Effector CD8-positive, alpha-beta T cell (primary cell): ENCODE results near the gene PLEKHM3.
"Not testable (repeated sequence)": the region's sequence is repeated elsewhere in the genome, so short reads cannot be mapped to it uniquely, and the experiment has no call there.

Source experiments
- DNase-seq: peaks from one replicate; lab custom pipeline; 2025; lab: John Stamatoyannopoulos, UW

Gene PLEKHM3

DNA sequence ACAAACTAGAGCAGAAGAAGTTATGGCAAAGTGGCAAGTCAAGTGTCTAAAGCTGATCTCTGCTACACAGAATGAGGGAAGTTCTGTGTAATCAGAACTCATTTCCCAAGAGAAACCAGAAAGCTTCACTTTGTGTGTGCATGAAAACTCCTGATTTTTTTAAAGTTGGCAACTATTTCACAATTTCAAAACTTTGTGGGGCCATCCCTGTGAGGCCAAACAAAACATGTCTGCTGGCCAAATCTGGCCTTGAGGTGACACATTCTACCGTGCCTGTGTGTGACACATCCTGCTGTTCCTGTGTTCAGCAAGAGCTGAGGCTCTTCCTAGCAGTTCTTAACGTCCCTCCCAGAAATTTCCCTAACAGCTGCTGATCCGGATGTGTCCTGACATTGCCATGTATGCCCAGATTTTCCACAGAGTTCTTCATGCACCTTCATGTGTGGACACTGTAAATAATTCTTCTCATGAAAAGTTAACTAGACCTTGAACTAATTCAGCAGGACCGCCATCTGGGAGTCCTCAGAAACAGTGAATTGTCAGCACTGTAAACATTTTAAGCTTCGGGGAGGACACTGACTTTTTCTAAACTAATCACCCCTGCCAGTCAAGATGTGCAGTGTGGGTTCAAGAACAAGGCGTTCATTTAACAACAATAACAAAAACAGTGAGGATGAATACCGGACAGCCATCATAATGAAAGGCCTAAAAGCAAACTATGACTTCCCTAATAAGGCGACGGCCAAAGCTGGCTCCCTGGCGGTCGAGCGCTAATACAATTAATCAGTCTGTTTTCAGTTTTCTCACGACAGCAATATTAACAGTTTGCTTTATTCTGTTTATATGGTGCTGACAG, 99.0 kb downstream of the PLEKHM3 start:
- no peak for DNase-seq

DNA sequence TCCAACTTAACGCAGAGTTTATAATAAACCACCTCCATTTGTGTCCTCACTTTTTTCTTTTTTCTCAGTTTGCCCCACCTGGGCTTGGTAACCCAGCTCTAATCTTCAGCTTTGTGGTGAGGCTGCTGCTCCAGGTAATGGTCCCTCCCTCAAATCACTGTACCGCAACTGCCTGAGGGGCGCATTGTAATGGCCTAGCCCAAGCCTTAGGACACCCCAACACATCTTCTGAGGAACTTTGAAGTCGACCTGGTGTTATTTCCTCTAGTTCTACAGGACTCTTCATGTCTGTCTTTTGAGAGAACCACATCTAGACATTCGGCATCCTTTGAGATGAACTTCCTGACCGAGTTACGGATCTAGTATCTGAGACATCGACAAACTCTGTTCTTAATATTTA, 99.7 kb downstream of the PLEKHM3 start:
- DNase-seq, result no peak

DNA sequence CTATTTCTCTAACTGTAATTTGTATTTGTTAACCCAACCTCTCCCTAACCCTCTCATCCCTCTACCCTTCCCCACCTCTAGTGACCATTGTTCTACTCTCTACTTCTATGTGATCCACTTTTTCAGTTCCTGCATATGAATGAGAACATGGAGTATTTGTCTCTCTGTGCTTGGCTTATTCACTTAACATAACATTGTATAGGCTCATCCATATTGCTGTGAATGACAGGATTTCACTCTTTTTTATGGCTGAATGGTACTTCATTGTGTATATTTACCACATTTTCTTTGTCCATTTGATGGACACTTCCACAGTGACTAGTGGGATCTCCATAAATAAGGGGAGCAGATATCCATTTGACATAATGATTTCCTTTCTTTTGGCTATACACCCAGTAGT, 103.7 kb downstream of the PLEKHM3 start:
- DNase-seq, result no peak

DNA sequence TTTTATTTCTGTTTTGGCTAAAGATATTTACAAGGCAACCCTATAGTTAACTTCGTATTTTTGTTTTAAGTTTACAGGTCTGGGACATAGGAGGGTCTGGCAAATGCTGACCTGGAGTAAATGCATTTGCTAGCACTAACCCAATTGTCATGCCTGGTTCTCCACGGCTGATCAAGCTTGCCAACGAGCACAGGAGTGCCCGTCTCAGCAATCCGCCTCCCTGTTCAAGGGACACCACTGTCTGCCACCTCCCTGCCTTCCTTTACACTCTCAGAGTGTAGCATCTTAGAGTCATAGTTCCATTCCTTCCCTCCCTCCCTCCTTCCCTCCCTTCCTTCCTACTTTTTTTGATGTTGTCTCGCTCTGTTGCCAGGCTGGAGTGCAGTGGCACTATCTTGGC, 104.6 kb downstream of the PLEKHM3 start:
- no peak for DNase-seq

DNA sequence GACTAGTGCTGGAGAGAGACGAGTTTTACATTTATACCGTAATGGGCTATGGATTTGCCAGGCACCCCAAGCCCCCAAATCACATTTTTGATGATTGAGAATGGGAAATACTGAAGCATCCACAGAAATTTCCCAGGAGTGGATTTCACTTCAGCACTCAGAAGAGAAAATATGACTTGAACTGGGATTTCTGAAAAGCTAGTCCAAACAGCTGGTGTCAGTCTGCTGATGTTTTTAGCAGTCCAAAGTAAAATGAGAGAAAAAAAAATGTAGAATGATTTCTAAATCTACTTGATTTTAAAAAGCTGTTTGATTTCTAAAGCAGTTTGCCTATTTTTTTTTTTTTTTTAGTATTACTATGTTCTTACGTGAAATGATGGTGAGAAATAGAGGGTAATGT, 105.0 kb downstream of the PLEKHM3 start:
- no peak for DNase-seq

DNA sequence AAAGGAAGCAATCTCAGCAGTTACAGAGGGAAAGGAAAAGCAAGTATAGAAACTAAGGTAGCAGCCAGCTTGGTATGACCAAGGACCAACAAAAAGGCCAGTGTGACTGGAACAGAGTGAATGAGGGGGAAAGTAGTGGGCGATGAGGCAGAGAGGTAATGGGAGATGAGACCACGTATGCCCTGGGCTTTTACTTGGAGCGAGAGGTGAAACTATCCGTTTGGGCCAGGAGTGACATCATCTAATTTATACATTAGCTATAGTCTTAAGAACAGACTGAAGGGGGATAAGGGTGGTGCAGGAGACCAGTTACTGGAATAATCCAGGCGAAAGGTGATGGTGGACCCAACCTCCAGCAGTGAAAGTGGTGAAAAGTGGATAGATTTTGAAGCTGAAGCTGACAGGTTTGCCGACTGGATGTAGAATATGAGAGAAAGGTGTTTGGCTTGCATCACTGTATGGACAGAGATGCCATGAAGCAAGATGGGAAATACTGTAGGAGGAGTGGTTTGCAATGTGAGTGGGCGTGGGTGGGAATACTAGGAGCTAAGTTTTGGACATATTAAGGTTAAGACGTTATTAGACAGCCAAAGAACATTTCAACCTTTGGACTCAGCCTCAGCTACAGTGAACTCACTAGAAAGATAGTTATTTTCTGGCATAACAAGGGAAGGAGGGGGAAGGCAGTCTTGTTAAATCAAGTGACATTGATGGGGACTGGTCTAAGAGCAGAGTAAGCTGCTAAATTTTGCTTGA, 106.0 kb downstream of the PLEKHM3 start:
- no peak for DNase-seq

DNA sequence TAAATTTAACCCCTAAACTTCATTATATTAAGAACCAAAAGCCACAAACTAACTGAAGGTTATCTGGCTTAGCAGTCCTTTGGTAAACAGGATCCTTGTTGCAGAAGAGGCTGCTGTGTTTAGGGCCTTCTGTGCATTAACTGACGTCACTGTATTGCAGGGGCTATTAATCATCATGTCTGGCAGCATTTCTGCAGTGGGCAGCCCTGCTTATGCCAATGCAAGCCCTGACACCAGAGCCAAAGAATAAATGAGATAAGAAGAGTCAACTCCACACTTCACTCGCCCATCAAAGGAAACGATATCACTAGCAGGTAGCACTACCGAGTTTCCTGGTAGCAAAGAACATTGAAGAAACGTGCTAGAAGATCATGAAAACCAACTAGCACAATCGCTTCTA, 110.6 kb downstream of the PLEKHM3 start:
- no peak for DNase-seq

DNA sequence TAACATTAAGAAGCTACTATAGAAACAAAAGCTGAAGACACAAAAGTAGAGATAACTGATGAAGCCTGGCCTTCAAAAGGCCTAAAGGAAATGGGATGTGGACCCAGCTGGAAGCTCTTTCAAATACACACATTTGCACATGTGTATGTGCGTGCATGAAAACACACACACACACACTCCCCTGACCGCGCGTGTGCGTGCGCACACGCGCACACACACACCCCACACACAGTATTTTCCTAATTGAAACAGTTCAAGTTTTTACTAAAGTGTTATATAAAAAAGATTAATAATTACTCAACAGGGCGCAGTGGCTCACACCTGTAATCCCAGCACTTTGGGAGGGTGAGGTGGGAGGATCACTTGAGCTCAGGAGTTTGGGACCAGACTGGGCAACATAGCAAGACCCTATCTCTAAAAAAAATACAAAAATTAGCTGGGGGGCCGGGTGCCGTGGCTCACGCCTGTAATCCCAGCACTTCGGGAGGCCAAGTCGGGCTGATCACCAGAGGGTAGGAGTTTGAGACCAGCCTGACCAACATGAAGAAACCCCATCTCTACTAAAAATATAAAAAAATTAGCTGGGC, 111.5 kb downstream of the PLEKHM3 start:
- no peak for DNase-seq

DNA sequence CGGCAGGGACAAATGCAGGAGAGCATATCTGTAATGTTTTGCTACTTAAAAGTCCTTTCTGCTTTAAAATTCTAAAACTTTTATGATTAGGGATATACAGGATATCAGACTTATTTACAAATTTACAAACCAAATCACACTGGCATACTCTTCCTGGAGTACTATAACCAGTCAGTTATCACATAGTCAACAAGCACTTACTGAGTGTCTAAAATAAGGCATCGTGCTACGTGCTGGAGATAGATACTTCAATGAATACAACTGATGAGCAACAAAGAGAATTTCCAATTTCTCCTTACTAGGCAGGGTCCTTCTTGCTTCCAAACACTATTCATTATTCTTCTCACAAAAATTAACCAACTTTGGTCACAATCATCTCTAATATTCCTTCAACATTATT, 113.5 kb downstream of the PLEKHM3 start:
- no peak for DNase-seq

DNA sequence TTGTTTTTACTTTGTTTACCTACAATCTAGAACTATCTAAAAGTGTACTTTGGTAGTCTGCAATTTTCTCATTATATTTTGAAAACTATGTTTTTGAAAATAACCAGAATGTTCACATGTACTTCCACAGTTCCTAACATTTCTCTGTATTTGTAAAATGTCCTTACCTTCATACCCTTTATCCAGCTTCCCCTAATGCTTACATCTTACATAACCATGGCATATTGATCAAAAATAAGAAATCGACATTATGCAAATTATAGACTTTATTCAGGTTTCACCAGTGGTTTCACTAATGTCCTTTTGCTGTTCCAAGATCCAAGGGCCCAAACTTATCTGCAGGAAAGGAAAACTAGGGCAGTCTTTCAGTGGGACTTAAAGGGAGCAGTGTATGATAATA, 114.1 kb downstream of the PLEKHM3 start:
- no peak for DNase-seq

DNA sequence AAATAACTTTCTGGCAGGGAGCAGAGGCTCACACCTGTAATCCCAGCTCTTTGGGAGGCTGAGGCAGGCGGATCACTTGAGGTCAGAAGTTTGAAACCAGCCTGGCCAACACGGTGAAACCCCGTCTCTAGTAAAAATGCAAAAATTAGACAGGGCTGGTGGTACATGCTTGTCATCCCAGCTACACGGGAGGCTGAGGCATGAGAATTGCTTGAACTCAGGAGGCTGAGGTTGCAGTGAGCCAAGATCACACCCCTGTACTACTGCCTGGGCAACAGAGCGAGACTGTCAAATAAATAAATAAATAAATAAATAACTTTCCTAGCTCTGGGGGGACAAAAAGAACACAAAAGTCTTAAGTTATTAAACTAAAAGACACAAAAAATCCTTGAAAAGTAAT, 118.8 kb downstream of the PLEKHM3 start:
- not testable (repeated sequence) for DNase-seq

DNA sequence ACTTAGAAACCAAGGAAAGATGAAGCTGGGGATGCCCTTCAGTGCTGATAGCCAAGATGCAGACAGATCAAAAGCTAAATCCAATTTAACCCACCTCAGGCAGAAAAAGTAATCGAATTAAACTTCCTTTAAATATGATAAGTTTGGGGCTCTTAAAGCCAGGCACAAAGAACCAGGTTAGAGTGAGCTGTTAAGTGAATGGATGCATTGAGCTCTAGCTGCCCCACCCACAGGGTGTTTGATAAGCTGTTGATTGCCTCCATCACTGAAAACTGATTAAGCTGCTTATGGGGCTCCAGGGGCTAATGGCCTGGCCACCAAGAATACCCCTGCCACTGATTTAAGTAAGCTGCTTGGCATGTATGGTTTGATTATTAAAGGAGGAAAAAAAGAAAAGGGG, 119.8 kb downstream of the PLEKHM3 start:
- DNase-seq, result no peak

DNA sequence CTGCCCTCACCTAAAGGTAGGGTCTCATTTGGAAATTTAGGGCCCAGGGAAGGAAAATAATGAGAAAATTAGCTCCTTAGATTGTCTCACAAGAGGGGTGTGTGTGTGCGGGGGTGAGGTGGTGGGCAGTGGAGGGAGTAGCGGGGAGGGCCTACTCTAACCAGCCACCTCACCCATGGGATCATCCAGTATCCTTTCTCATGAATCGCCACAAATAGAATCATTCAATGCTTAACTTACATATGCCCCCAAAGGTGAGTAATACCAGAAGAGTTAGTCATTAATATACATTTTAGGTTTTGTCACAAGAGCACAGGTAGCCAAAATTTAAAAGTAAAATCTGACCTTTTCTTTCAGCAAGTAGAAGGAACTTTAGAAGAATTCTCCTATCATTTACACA, 122.1 kb downstream of the PLEKHM3 start:
- no peak for DNase-seq

DNA sequence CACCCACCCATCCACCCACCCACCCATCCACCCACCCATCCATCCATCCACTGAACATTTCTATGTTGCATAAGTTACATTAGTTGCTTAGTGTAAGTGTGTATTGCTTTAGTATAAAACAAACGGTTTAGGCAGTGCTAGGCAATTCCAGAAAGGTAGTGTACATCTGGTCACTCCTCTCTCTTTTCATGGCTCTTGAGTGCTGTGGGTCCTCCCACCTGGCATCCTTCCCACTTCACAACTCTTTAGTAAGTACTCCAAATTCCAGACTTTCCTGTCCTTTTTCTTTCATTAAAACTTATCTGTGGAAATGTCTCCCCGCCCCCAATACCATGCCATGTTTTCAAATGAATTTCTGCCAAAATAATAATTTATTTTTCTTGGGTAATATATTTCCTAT, 122.5 kb downstream of the PLEKHM3 start:
- no peak for DNase-seq

DNA sequence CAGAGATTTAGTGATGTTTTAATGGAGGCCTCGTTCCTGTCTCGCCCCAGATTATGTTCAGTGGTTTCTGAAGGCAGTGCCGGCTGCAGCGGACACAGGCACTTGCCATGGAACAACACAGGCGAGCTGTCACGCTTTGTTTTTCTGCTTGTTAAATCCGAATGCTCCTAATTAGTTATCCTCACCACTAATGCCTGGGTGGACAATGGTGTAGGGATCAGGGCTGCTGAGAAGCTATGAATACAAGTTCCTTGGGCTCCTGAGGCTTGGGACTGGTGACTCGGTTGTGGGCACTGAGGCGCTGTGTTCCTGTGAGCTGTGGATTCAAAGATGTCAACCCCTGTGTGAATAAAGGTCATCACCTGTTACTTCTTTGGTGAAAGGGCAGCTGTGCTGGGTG, 123.5 kb downstream of the PLEKHM3 start:
- no peak for DNase-seq

DNA sequence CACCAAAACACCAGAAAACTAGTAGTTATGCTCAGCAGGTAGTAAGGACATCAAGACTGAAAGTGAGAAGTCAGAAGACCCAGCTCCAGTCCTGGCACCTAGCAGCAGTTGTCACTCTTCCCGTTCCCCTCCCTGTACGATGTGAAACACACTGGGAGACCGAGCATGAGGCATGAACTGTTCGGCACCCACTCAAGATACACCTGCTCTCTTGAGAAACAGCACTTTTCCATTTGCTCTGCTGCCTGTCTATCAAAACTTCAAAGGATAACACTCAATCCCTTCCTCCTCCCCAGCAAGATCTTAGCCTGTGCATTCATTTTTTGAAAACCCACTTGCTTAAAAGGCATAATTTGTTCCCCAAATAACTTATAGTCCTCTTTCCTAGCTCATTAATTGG, 123.9 kb downstream of the PLEKHM3 start:
- no peak for DNase-seq

DNA sequence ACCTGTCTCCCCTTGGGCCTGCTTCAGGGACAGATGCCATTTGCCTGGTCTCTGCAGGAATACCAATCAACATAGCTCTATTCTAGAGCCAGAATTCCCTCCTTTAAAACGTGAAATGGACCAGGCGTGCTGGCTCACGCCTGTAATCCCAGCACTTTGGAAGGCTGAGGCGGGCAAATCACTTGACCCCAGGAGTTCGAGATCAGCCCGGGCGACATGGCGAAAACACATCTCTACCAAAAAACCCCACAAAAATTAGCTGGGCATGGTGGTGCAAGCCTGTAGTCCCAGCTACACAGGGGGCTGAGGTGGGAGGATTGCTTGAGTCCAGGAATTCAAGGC, 127.0 kb downstream of the PLEKHM3 start:
- DNase-seq, result no peak

DNA sequence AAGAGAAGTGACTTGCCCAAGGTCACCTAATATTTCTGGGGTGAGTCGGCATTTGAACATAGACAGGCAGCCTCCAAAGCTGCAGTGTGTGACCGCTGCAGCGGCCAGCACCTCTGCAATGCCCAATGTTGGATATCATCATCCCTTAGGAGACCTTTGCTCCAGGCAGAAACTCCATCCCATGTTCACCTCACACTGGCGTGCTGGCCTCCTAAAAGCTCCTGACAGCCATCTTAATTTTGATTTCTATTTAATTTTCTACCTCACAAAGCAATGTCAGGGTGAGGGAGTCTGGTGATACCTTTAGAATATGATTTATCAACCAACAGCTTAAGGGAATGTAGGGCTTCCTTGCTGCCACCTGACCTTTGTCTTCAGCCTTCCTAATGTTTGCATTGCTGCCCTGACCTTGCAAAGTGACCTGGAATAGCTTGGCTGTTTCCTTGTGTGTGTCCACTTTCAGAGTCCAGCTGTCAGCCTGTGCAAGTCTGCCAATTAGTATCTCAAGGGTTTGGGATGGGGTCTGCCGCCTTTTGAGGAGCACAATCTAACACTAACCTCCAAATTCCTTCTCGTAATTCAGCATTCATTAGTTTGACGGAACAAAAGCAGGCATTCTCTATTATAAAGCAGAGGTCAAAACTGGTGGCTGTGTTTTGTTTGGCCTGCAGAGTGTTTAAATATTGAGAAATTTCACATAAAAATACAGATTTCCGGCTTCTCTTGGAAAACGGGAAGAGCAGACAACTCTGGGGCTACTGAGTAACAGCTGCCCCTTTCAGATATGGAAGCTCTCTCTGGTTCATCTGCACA, 127.6 kb downstream of the PLEKHM3 start:
- no peak for DNase-seq

DNA sequence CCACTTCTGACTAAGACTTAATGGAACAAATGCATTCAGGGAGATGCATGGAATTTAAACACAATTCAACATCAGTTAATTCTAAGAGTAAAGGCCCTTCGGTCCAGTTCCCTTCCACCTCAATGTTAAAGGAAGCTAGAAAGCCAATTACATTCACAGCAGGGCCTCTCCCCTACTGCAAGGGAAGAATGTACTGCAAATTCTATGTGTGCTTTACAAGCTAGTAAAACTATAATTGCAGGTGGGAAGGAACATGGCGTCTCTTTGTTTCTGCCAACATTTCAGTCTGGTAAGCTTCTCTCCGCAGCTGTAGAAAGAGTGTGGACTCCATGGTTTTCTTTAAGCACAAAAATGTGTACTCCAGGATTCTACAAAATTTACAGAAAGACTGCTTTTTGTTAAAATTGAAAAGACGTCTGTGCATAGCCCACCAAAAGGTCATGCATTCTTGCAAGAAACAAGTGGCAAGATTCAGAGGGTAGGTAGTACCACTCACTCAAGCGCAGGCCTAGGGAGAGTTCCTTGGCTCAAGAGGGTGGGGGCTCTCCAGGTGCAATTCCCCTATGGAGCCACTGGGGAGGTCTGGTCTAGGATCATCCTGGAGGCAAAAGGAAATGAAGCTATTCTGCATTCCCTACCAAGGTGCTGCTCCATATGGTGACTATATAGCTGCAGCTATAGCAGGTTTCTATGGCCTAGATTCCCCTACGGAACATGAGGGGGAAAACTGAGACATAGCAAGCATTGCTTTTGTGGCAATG, 128.6 kb downstream of the PLEKHM3 start:
- DNase-seq, result no peak

DNA sequence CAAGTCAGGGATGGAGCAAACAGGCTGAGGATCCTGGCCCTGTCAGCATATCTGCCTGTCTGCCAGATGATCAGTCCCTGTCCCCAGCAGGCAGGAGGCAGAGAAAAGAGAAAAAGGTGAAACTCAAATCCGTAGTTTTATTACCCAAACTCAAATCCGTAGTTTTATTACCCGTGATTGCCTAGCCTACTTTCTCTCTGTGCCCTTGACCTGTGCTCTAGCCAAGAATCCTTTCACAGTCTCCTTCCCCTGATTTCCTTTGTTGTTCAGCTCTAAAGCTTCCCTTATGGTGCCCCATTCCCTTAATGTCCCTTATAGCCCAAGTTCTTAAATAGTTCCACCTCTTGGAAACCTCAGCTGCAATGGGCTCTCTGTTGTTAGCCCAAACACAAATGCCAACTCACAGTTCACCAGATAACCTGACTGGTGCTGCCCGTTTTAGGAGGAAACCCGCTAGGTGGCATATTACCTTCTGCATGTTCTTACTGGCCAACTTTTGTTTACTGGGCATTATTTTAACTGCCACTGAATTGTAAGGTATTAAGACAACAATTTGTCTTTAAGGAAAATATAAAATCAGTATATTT, 130.0 kb downstream of the PLEKHM3 start:
- no peak for DNase-seq

DNA sequence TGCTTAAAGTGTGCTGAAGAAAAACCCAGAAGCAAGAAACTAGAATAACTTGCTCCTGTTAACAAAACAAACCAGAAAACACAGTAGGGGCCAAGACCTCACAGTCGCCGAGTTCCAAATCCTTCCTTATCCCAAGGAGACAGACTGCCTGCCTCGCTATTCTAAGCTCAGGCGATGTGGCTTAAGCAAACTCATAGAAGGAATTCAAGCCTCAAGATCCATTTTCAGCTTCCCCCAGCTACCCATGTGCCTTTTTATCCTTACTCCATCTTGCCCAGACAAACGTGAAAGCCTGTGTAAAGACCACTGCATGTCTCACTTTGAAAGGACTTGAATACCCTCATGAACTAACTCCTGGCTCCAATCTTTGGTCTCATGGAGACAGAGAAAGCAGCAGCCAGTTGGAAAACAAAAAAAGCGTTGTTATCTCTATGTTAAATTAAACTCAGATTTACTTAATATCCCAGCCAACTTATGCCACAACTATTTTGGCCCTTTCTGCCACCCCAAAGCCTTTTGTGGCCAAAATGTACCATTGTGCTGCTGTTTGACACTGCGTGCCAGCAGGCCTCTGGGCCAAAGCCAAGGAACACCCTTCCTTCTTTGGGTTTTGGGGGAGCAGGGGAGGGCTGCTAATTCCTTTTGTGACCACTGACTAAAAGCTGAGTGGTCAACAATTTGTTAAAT, 132.5 kb downstream of the PLEKHM3 start:
- DNase-seq, result no peak
